HG02642 (cell line): ENCODE results near the gene C1RL.
"Not testable (repeated sequence)": the region's sequence is repeated elsewhere in the genome, so short reads cannot be mapped to it uniquely, and the experiment has no call there.

Source experiments
- ATAC-seq: cut with Tn5 transposase; IDR thresholded peaks from one replicate; pipeline ENCODE4 v1.9.1; 2021; ENCODE audit warnings: mild to moderate bottlenecking; ENCODE audit not compliant: unreplicated experiment, poor library complexity

Gene C1RL

DNA sequence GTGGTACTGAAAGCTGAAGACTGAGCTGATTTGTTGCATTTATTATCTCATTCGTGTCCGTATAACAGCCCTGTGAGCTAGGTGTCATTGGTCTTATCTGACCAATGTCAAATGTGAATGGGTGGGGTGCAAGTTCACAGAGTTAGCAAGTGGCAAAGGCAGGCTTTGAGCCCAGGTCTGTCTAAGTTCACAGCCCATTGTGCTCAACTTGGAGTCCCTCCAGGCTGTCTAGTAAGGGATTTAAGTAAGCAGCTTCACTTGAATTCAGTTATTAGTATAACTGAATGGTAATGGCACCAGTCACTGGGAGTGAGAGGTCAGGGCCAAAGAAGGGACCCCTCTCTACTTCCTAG, 40.0 kb downstream of the C1RL start:
- no peak for ATAC-seq

DNA sequence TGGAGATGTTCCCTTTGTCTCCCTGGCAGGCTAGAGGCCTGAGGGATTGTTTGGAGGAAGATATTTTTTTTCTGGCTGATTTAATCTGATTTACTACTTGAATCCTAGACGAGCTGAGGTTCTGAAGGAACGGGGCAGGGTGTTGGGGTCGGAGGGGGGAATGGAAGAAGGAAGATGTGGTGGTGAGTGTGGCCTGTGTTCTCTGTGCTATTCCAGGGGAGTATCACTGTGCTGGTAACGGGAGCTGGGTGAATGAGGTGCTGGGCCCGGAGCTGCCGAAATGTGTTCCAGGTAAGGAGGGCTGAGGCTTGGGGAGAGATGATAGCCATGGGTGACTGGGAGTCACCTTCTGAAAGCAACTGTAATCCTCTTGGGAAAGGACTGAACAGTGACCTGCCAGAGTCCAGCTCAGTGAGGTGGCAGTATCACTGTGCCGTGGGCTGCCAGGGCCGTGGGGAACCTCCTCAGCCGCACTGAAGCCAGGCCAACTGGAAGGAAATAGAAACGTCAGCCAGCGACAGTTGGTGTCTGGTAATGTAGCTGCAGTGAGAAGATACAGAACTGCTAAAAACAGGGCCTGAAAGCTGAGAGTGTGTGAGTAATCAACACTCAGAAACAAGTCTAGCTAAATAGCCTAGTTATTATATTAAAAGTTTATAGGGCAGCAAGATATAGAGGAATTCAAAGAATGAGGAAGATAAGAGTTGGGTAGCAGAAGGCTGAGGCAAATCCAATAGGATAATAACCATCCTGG, 40.6 kb downstream of the C1RL start:
- no peak for ATAC-seq

DNA sequence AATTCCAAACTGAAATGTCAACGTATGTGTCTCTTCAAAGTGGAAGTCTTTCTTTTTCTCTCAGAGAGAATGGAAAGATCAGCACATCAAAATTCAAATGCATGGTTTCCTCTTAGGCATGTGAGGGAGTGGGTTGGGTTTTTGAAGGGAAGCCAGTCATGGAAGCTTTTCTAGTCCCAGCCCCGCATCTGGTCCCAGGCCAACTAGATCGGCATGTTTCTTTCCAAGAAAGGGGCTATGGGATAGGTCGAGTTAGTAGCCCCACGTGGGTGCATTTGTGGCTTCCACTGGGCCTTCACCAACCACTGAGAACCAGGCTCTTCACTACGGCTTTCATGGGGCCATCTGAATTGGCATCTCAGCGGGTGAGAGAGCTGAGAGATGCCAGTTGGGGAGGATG, 41.9 kb downstream of the C1RL start:
- ATAC-seq: no peak

DNA sequence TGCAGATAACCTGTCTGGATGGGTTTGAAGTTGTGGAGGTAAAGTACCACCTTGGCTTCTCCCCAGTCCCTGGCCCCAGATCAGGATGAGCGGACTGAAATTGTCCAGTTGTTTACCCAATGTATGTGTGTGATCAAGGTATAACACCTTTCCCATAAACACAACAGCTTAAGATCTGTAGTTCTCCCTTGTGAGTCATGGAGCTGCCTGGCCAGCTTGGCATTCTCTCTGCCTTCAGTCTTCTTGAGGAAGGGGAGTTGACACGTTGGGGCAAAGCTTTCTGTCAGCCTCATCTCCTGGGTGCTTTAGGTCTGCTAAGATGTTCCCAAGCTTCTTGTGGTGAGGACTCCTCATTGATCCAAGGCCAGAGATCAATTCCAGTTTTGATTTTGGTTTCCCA, 42.4 kb downstream of the C1RL start:
- ATAC-seq: no peak

DNA sequence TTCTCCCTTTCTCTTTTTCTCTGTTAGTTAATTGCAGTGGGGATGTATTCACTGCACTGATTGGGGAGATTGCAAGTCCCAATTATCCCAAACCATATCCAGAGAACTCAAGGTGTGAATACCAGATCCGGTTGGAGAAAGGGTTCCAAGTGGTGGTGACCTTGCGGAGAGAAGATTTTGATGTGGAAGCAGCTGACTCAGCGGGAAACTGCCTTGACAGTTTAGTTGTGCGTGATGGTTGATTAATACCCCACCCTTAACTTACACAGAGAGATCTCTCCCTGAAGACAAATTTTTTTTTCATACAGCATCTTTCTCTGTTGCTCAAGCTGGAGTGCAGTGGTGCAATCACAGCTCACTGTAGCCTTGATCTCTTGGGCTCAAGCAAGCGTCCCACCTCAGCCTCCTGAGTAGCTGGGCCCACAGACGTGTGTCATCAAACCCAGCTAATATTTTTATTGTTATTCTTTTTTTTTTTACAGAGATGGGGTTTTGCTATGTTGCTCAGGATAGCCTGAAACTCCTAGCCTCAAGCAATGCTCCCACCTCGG, 43.9 kb downstream of the C1RL start:
- ATAC-seq: no peak

DNA sequence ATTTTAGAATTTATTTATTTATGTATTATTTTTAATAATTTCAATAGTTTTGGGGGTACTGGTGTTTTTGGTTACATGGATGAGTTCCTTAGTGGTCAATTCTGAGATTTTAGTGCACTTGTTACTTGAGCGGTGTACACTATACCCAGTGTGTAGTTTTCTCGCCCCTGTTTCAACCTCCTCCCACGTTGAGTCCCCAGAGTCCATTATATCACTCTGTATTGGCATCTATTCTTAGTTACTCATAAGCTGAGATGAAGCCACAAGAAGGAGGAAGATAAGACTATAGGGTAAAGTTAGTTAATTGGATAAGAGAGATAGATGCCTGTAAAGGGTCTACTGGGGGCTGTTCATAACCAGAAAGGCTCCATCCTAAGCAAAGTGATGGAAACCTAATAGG, 44.5 kb downstream of the C1RL start:
- ATAC-seq: no peak

DNA sequence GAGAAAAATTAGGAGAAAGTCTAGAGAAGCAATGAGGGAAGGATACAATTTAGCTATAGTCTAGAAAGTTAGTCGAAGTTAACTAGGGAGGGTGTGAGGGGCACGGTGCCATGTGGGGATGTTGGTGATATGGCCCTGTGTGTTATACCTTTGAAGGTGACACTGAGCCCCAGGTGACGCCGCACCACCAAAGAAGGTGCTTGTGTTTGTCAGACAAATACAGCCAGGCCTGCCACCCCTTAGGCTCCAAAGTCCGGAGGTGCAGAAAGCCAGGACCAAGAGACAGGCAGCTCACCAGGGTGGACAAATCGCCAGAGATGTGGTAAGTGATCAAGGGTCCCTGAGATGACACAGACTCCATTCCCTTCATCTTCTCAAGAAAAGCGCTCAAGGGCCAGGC, 47.4 kb downstream of the C1RL start:
- ATAC-seq: no peak

DNA sequence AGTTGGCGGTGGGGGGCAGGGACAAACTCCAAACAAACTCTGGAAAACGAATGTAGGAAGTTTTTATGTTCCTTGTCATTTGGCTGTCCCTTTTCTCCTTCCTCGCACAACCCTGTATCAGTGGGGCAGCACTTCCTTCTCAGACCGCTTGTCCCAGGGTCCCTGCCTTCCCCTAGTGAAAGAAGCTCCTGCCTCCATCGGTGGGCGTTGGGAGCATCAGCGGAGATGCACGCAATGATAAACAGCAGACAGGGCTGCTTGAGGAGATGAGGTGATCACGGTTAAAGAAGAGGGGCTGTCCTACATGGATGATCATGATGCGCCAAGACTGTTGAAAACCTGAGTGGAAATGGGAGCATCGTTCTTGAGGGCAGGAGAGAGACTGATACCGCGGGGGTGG, 47.9 kb downstream of the C1RL start:
- no peak for ATAC-seq

DNA sequence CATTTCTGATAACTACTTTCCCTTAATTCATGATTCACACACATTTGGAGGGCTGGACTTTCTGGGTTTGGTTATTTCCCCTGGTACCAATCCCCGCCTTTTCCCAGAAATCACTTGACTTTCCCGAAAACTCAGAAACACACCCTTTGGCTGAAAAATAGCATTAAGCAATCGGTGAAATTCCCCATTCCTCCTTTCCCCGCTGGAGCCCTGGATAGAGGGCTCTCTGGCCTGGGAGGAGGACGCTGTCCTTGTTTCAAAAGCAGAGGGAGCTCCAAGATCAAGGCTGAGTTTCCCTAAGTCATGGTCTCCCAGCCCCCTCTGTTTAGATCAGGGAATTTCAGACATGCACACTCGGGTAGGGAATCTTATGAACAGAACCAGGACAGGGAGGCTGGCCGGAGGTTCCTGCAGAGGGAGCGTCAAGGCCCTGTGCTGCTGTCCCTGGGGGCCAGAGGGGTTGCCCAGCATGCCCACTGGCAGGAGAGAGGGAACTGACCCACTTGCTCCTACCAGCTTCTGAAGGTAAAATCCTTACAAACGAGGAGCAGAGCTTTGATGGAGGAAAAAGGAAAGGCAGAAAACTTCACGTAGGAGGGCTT, 48.6 kb downstream of the C1RL start, which contains the start of gene C1S:
TSS of gene C1S (plus strand) at position 366 of the 602 bp plus-strand sequence. CDS start 1,195 bp downstream, outside the sequence.
- no peak for ATAC-seq

DNA sequence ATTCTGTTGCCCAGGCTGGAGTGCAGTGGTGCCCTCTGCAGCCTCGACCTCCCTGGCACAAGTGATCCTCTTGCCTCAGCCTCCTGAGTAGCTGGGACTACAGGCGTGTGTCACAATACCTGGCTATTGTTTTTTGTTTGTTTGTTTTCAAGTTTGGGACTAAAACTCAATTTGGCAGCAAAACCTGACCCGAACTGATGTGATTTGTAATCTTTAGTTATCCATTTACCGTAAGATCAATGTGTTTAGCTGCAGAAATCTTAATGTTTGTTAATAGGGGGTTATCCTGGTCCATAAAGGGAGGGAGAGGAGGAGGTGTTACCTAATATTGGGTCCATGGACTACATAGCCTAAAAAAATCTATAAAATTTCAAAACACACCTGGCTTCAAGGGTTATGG, 49.2 kb downstream of the C1RL start:
- no peak for ATAC-seq

DNA sequence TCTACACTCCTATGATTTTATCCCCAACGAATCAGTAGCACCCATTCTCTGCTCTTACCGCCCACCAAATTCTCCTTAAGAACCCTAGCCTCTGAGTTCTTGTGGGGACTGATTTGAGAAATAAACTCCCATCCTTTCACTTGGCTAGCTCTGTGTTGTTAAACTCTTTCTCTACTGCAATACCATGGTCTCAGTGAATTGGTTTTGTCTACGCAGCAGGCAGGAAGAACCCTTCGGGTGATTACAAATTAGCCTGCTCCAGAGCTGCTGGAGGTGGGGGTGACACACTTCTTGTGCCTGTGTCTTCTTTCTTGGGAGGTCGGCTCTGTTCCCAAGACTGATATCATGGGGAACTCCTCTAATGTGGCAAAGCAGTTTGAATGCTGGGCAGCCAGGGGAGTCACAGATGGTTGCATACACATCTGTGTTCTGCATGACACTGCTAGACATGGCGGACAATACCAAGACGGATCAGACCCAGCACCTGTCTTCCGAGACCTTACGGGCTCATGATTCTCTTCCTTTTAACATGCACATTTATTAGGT, 50.1 kb downstream of the C1RL start:
- ATAC-seq: no peak

DNA sequence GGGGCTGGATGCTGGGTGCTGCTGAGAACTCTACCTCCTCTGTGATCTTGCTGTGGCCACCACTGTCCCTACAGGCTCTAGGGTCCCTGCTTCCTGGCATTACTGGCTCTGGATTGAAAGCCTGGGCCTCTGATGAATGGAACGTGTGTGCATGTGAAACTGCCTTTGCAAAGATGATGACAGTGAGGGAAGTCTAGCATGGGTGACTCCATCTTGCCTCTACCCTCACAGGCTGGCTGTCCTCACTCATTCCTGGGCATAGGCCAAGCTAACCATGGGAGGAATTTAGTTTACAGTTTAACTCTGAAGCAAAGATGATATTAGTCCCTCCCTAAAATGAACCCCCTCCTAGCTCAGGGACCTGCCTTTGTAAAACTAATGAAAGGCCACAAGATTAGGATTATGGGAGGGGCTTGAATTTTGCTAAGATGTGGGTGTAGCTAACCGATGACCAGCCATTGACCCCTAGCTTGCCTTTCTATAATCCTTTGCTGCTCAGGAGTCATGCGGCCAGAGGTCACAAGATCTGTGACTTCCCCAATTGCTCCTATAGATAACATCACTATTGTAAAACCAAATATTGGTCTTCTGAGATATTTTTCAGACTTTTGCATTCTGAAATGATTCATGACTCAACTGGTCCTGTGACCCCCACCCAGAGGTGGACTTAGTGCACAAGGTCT, 50.7 kb downstream of the C1RL start:
- ATAC-seq: no peak

DNA sequence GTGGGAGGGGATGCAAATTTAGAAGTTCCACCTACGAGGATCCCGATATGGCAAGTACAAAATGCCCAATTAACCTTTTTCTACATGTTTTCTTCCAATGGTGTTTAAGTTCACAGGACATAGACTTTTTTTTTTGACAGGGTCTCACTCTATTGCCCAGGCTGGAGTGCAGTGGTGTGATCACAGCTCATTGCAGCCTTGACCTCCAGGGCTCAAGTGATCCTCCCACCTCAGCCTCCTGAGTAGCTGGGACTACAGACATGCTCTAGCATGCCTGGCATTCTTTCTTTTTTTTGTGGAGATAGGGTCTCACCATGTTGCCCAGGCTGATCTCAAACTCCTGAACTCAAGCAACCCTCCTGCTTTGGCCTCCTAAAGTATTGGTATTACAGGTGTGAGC, 53.3 kb downstream of the C1RL start:
- not testable (repeated sequence) for ATAC-seq

DNA sequence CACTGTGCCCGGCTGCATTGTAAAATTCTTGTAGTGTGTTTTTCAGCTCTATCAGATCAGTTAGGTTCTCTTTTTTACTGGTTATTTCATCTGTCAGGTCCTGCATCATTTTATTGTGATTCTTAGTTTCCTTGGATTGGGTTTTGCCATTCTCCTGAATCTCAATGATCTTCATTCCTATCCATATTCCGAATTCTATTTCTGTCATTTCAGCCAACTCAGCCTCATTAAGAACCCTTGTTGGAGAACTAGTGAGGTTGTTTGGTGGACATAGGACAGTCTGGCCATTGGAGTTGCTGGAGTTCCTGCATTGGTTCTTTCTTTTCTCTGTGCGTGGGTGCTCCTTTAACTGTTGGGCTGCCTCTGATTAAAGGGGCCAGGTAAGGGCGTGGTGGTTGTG, 54.1 kb downstream of the C1RL start:
- ATAC-seq: no peak

DNA sequence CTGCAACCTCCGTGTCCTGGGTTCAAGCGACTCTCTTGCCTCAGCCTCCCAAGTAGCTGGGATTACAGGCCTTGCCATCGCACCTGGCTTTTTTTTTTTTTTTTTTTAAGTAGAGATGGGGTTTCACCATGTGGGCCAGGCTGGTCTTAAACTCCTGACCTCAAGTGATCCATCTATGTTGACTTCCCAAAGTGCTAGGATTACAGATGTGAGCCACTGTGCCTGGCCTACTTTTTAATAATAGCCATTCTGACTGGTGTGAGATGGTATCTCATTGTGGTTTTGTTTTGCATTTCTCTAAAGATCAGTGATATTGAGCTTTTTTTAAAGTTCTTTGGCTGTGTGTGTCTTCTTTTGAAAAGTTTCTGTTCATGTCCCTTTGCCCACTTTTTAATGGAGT, 59.0 kb downstream of the C1RL start:
- not testable (repeated sequence) for ATAC-seq

DNA sequence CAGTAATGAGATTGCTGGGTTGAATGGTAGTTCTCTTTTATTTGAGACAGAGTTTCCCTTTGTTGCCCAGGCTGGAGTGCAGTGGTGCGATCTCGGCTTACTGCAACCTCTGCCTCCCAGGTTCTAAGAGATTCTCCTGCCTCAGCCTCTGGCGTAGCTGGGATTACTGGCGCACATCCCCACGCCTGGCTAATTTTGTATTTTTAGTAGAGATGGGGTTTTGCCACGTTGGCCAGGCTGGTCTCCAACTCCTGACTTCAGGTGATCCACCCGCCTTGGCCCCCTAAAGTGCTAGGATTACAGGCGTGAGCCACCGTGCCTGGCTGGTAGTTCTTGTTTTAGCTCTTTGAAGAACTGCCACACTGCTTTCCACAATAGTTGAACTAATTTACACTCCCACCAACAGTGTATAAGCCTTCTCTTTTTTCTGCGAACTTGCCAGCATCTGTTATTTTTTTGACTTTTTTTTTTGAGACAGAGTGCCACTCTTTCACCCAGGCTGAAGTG, 59.5 kb downstream of the C1RL start:
- ATAC-seq: not testable (repeated sequence)

DNA sequence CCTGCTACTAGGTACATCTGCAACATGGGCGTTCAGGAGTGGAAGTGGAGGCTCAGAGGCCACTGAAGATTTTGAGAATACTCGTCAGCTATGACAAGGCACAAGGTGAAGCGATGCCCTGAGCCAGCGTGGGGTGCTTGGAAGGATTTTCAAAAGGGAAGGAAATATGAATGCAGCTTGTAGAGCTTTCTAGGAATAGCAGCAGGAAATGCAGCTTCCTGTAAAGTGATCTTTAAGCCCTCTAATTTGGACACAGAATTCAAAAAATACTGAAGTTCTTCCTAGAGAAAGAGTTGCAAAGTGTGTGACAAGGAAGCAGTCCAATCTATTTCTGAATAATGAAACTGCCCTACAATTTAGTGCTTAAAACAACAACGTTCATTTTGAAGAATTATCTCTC, 61.7 kb downstream of the C1RL start:
- ATAC-seq: no peak

DNA sequence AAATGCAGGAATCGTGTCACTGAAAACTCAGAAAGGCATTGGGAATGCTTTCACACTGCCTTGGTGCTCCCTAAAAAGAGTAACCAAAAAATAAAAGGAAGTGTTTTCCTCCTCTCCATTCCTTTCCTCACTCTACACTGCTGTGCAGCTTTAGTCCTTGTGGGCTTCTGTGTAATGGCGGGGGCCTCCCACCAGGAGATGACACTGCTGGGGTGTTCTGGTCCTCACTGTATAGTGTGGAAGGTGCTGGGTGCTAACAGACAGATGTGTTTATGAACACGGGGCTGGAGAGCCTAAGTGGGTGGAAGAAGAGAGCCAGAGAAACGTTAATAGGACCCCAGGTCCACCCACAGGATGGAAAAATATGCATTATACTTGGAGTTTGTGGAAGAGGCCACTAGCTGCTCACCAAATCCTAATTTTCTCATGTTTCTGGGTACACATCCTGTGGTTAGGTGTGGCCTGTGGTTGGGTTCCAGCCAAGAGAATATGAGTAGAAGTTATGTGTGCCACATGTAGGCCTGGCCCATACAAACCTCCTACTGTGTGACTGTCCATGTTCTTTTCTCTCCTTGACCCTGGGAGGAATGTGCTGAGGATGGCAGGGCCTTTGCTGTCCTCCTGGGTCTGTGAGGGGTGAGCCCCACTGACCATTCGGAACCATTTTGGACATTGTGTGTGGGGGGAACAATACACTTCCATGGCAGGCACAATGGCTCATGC, 62.5 kb downstream of the C1RL start:
- no peak for ATAC-seq

DNA sequence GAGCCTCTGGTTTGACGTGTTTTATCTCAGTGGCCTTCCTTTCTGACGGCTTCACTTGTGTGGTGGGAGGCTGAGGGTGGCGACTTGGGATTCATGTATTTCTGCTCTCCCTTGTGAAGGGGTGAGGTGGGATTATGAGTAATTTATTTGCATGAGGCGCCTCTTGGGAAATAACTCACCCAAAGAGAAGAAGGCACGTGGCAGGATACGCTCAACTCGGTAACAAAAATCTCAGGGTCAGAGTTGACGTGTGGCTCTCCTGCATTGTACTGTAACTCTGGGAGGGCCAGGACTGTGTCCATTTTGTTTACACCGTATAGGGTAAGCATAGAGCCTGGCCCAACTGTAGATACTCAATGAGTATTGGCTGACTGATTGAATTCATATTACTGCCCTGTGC, 63.1 kb downstream of the C1RL start:
- ATAC-seq: no peak
